Aorta (tissue), 5 donors: Measurements from ENCODE around the gene DOK5. TPM values are rescaled to one million over a fixed set of nuclear protein-coding genes. Genes with fewer than 3 reads are reported as not detected.
"Not testable (repeated sequence)": the region's sequence is repeated elsewhere in the genome, so short reads cannot be mapped to it uniquely, and the experiment has no call there.

ENCODE experiments used
- ATAC-seq: fragments of 200-7000 bp; cut with Tn5 transposase; one replicate; pipeline ENCODE4 v1.9.1; 2022; ENCODE audit warnings: moderate library complexity; ENCODE audit not compliant: low FRiP score
- DNase-seq, 2 donors: peaks; one replicate each; pipeline ENCODE4 v3.0.0-alpha.2; 2020
- H3K27ac ChIP-seq, 2 donors: one replicate each; pipeline ENCODE4 v1.5.1; 2013; ENCODE audit warnings: low read length in 2 of 2, mild to moderate bottlenecking in 2 of 2, moderate library complexity in 2 of 2, control low read depth in 1 of 2, inconsistent platforms in 1 of 2, low read depth in 1 of 2
- H3K27me3 ChIP-seq, 2 donors: one replicate each; pipeline ENCODE4 v1.6.1; 2013; ENCODE audit warnings: control low read depth in 1 of 2, low read length in 1 of 2, mild to moderate bottlenecking in 1 of 2, moderate library complexity in 1 of 2; ENCODE audit not compliant: insufficient read depth in 2 of 2, control insufficient read depth in 1 of 2
- H3K36me3 ChIP-seq, 2 donors: one replicate each; pipeline ENCODE4 v1.6.1; 2013; ENCODE audit warnings: control low read depth in 1 of 2, low read length in 1 of 2, mild to moderate bottlenecking in 1 of 2; ENCODE audit not compliant: insufficient read depth in 2 of 2, control insufficient read depth in 1 of 2
- H3K4me1 ChIP-seq, 2 donors: one replicate each; pipeline ENCODE4 v1.6.1; 2013; ENCODE audit warnings: low read length in 2 of 2, control low read depth in 1 of 2, mild to moderate bottlenecking in 1 of 2, moderate library complexity in 1 of 2; ENCODE audit not compliant: insufficient read depth in 2 of 2, control insufficient read depth in 1 of 2
- H3K4me3 ChIP-seq, 2 donors: one replicate each; pipeline ENCODE4 v1.5.1; 2013; ENCODE audit warnings: low read length in 2 of 2, control low read depth in 1 of 2, mild to moderate bottlenecking in 1 of 2
- H3K9me3 ChIP-seq: one replicate; pipeline ENCODE4 v1.6.1; 2013; ENCODE audit warnings: mild to moderate bottlenecking, low read length; ENCODE audit not compliant: control insufficient read depth
- WGBS, 2 donors: extraction: QIAGEN DNeasy Blood & Tissue Kit; methylation state at CpG; one replicate each; pipeline ENCODE4 v1.1.7; 2013; 5-methylcytosine and 5-hydroxymethylcytosine counted together
- intact Hi-C, 2 donors: fragments of 100-400 bp; cut with DNase I; formaldehyde crosslinking; loops; one replicate each; pipeline versions ENCODE4 v1.14.2 to v1.15.0; 2022
- long read RNA-seq, 2 donors: library from polyadenylated mRNA; unstranded; transcript quantifications; one replicate each; pipeline ENCODE4 v2.0.0, GENCODE V29; 2020 to 2021
- polyA plus RNA-seq, 2 donors: library from polyadenylated mRNA; stranded (reverse); fragments of 200-250 nt; gene quantifications; one replicate each; pipeline ENCODE4 v1.2.3, GENCODE V29; 2013
- total RNA-seq, 2 donors: library from RNA; stranded (reverse); fragmentation: NEBNext Ultra II Directional; extraction: Animal tissue kit (Norgen Biotek cat#: 25700); gene quantifications; one replicate each; pipeline ENCODE4 v1.2.1, GENCODE V29; 2021
- donor health status: healthy with polysubstance abuse.
- donor health status: Bipolar disorder and iron deficiency.
- donor health status: DM: no; HTN: no; CAD: no.
- donor health status: DM: no; HTN: no; CAD: no.
- donor health status: DM: yes; HTN: yes; CAD: no.

DOK5 gene
- total RNA-seq (10 to 100 TPM in 1 of 2 donors, 1 to 10 TPM in 1; 9.1 to 13.3 TPM), polyA plus RNA-seq (1 to 10 TPM; 5.2 to 9.0 TPM)
- long read RNA-seq, donor 1, transcript DOK5-201 (8 exons, 1,963 nt), result major isoform, 52 of 60 reads
- long read RNA-seq, donor 1, partial matches to known transcripts, result 2 of 60 reads
- long read RNA-seq, donor 1, other reads (novel, unspliced or antisense), result 6 of 60 reads
- long read RNA-seq, donor 2, transcript DOK5-201 (8 exons, 1,963 nt), result major isoform, 15 of 20 reads
- long read RNA-seq, donor 2, partial matches to known transcripts, result 1 of 20 reads
- long read RNA-seq, donor 2, other reads (novel, unspliced or antisense), result 4 of 20 reads

GRCh38 chr20:54475334-54476168 lies at the start of gene DOK5:
DOK5 (plus strand) TSS chr20:54475593; CDS start chr20:54475947, 354 bp downstream.
- H3K9me3 ChIP-seq, result no peaks in the 10 kb centered on the region
- ATAC-seq (peak; percentile 90), DNase-seq (peak; percentile 73 to 85)
- no peaks in the 10 kb centered on the region for H3K36me3 ChIP-seq
- no peaks in the 10 kb centered on the region for H3K27me3 ChIP-seq
- H3K4me1 ChIP-seq, result peaks cover 0 to 3% of the 10 kb centered on the region in 2 donors
- H3K27ac ChIP-seq, result peak within 1 kb of the TSS in 1 of 2 donors; percentile 55
- H3K4me3 ChIP-seq, result peak within 1 kb of the TSS; percentile 51 to 65
- intact Hi-C loops, result loop anchor here in 1 of 2 donors (5.0 to 10.0 kb wide), 5 partner anchors 89 to 561 kb away; no protein-coding TSS in a partner anchor
- WGBS, 2 donors, result 1% methylated on average over 50 to 71 of the region's 71 CpGs

- Histone ChIP-seq H3K27ac (no peak overlapping the region), H3K4me3 (no peak overlapping the region), H3K4me1 (no peaks in the 10 kb centered on the region), H3K36me3 (no peaks in the 10 kb centered on the region), H3K27me3 (no peaks in the 10 kb centered on the region), H3K9me3 (no peaks in the 10 kb centered on the region)
- DNase-seq (no peak), ATAC-seq (no peak)
- 92 to 95% methylated on average over 7 of the region's 7 CpGs for WGBS, 2 donors
- intact Hi-C loops, result no loop called here
These were observed 46.0 kb upstream of the DOK5 start for GRCh38 chr20:54429364-54429763.

- H3K4me3 ChIP-seq, result no peak overlapping the region
- intact Hi-C loops, result no loop called here
- no peak for DNase-seq
- no peak for ATAC-seq
- no peaks in the 10 kb centered on the region for H3K36me3 ChIP-seq
- H3K27me3 ChIP-seq, result no peaks in the 10 kb centered on the region
- WGBS, 2 donors, result 73 to 74% methylated on average over 10 of the region's 10 CpGs
- H3K9me3 ChIP-seq, result no peaks in the 10 kb centered on the region
- H3K4me1 ChIP-seq, result no peaks in the 10 kb centered on the region
- no peak overlapping the region for H3K27ac ChIP-seq
These were observed 44.0 kb upstream of the DOK5 start for GRCh38 chr20:54431156-54431944.

GRCh38 chr20:54432966-54433365 lies 42.4 kb upstream of the DOK5 start:
- no peak overlapping the region for H3K4me3 ChIP-seq
- no peak overlapping the region for H3K27ac ChIP-seq
- no peaks in the 10 kb centered on the region for H3K9me3 ChIP-seq
- WGBS, 2 donors, result 95 to 97% methylated on average over 1 of the region's 1 CpG
- no peaks in the 10 kb centered on the region for H3K36me3 ChIP-seq
- H3K4me1 ChIP-seq, result no peaks in the 10 kb centered on the region
- DNase-seq, result no peak
- no peaks in the 10 kb centered on the region for H3K27me3 ChIP-seq
- intact Hi-C loops, result no loop called here
- ATAC-seq, result no peak

- Histone ChIP-seq H3K9me3 (no peaks in the 10 kb centered on the region), H3K4me3 (no peak overlapping the region), H3K27ac (no peak overlapping the region), H3K36me3 (no peaks in the 10 kb centered on the region), H3K27me3 (no peaks in the 10 kb centered on the region), H3K4me1 (no peaks in the 10 kb centered on the region)
- WGBS, 2 donors, result 53 to 56% methylated on average over 9 of the region's 9 CpGs
- intact Hi-C loops, result no loop called here
- DNase-seq (no peak), ATAC-seq (no peak)
These were observed 41.8 kb upstream of the DOK5 start for GRCh38 chr20:54433636-54434035.

GRCh38 chr20:54434196-54434595 lies 41.2 kb upstream of the DOK5 start:
- no peaks in the 10 kb centered on the region for H3K36me3 ChIP-seq
- H3K9me3 ChIP-seq, result no peaks in the 10 kb centered on the region
- WGBS, 2 donors, result 91 to 92% methylated on average over 7 of the region's 7 CpGs
- ATAC-seq, result no peak
- H3K27me3 ChIP-seq, result no peaks in the 10 kb centered on the region
- no peak for DNase-seq
- H3K4me3 ChIP-seq, result no peak overlapping the region
- H3K27ac ChIP-seq, result no peak overlapping the region
- H3K4me1 ChIP-seq, result no peaks in the 10 kb centered on the region
- intact Hi-C loops, result no loop called here

- DNase-seq (no peak), ATAC-seq (no peak)
- H3K9me3 ChIP-seq, result no peaks in the 10 kb centered on the region
- H3K36me3 ChIP-seq, result no peaks in the 10 kb centered on the region
- 97% methylated on average over 3 of the region's 3 CpGs for WGBS, 2 donors
- intact Hi-C loops, result no loop called here
- H3K27me3 ChIP-seq, result no peaks in the 10 kb centered on the region
- H3K27ac ChIP-seq, result no peak overlapping the region
- no peak overlapping the region for H3K4me3 ChIP-seq
- H3K4me1 ChIP-seq, result no peaks in the 10 kb centered on the region
These were observed 40.4 kb upstream of the DOK5 start for GRCh38 chr20:54435015-54435414.

GRCh38 chr20:54436410-54436809 lies 39.0 kb upstream of the DOK5 start:
- WGBS, 2 donors, result 95 to 96% methylated on average over 8 of the region's 8 CpGs
- H3K27ac ChIP-seq, DNase-seq, ATAC-seq, H3K4me3 ChIP-seq, H3K4me1 ChIP-seq, intact Hi-C loops, H3K27me3 ChIP-seq, H3K36me3 ChIP-seq, H3K9me3 ChIP-seq: not testable (repeated sequence)
